GM13977 (cell line): ENCODE data around the gene SLC7A7.

ENCODE experiments used
- DNase-seq: peaks from one replicate; pipeline ENCODE4 v3.0.0; 2012; ENCODE audit warnings: low spot score
- CTCF ChIP-seq: IDR thresholded peaks from 2 replicates; pipeline ENCODE4 v1.5.1; 2012; ENCODE audit warnings: mild to moderate bottlenecking, control low read depth; ENCODE audit not compliant: insufficient read depth; ENCODE audit errors: extremely low read depth, missing control alignments
- in situ Hi-C: fragments of 300-500 bp; cut with MboI; formaldehyde crosslinking; loops from one replicate; pipeline ENCODE4 v1.12.0; 2022; ENCODE audit warnings: low sequenced_read_pairs, low pct_unique_long_range_greater_than_20kb, mixed read lengths, inconsistent platforms; ENCODE audit not compliant: unreplicated experiment

The SLC7A7 gene

GRCh38 chr14:22847661-22848341 lies 32.6 kb upstream of the SLC7A7 start:
- in situ Hi-C loops = no loop called here
- peak; percentile 43 for DNase-seq
- peak; percentile 23 for TF ChIP-seq CTCF

- no peak for TF ChIP-seq CTCF
- DNase-seq = peak; percentile 17
- in situ Hi-C loops = no loop called here
Observed at GRCh38 chr14:22846811-22847307, 31.6 kb upstream of the SLC7A7 start.

GRCh38 chr14:22845821-22846625 lies 30.8 kb upstream of the SLC7A7 start:
- TF ChIP-seq CTCF = no peak
- in situ Hi-C loops = no loop called here
- DNase-seq = peak; percentile 21

GRCh38 chr14:22845103-22845394 lies 29.8 kb upstream of the SLC7A7 start:
- no peak for DNase-seq
- TF ChIP-seq CTCF = no peak
- in situ Hi-C loops = no loop called here

- peak; percentile 10 for TF ChIP-seq CTCF
- peak; percentile 30 for DNase-seq
- in situ Hi-C loops = no loop called here
Observed at GRCh38 chr14:22844221-22845102, 29.2 kb upstream of the SLC7A7 start.

- peak; percentile 8 for DNase-seq
- TF ChIP-seq CTCF = no peak
- in situ Hi-C loops = no loop called here
Observed at GRCh38 chr14:22843123-22843925, 28.1 kb upstream of the SLC7A7 start.
